GM13976 (cell line): ENCODE results near the gene MS4A14.

Source experiments
- DNase-seq: peaks from one replicate; pipeline ENCODE4 v3.0.0; 2012; ENCODE audit warnings: low spot score
- in situ Hi-C: fragments of 300-500 bp; cut with MboI; formaldehyde crosslinking; loops from one replicate; pipeline ENCODE4 v1.12.0; 2022; ENCODE audit warnings: low sequenced_read_pairs, mixed read lengths, inconsistent platforms; ENCODE audit not compliant: unreplicated experiment
- TF ChIP-seq, protein P1 (sequence below): IDR thresholded peaks from 2 replicates; pipeline ENCODE4 v1.5.1; 2012; ENCODE audit warnings: borderline replicate concordance, mild to moderate bottlenecking; ENCODE audit not compliant: insufficient read depth; ENCODE audit errors: extremely low read depth, missing control alignments, control extremely low read depth

Gene MS4A14

DNA sequence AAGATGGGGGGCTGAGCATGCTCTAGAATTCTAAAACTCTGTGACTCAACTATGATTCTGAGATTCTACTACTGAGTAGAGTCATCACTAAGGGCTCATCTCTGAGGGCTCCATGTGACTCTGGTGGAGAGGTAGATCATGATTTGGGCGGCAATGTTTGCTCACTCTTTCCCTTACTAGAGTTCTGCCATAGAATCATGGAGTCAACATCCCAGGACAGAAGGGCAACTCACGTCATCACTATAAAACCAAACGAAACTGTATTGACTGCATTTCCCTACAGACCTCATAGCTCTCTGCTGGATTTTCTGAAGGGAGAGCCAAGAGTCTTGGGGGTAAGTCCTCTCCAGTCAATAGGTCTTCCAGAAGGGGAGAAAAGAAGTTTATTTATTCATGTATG, at the start of gene MS4A14:
Gene MS4A14 (plus strand): TSS at position 78 of the 400 bp plus-strand sequence. CDS start 120 bp downstream, at position 198.
- in situ Hi-C loops, result loop anchor here (10.0 kb wide), 1 partner anchor 58 kb away; the partner anchor contains the start of gene MS4A1

DNA sequence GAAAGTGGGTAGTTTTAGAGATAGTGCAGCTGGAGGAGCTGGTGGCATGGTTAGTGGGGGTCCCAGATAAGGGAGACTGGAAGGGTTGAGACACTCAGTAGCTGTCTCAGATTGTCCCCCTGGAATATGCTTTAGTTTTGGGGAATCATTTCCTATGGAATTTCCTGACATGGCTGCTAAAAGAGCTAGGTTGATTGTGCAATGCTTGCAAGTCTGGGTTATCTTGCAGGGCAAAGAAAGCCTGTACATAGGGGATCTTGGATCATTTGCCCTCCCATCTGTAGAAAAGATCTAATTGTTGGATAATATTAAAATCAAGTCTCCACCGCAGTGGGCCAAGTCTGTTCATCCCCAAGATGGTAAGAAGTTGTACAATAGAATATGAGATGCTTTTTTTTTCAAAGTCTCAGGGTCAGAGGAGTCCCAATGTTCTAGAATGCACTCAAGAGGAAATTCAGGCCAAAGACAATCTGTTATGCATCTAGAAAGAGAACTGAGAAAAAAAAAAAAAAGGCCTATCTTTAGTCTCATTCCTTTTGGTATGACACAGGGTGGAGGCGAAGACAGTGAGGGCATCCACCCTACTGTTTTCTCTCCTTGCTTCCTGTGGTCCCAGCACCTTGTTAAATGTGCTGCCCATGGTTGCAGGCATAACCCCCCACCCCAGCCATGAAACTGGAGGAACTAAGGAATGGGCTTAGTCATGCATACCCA, 49.0 kb upstream of the MS4A14 start:
- in situ Hi-C loops, result loop anchor here (10.0 kb wide), 1 partner anchor 72 kb away; no protein-coding TSS in a partner anchor
- TF ChIP-seq, protein P1, sequence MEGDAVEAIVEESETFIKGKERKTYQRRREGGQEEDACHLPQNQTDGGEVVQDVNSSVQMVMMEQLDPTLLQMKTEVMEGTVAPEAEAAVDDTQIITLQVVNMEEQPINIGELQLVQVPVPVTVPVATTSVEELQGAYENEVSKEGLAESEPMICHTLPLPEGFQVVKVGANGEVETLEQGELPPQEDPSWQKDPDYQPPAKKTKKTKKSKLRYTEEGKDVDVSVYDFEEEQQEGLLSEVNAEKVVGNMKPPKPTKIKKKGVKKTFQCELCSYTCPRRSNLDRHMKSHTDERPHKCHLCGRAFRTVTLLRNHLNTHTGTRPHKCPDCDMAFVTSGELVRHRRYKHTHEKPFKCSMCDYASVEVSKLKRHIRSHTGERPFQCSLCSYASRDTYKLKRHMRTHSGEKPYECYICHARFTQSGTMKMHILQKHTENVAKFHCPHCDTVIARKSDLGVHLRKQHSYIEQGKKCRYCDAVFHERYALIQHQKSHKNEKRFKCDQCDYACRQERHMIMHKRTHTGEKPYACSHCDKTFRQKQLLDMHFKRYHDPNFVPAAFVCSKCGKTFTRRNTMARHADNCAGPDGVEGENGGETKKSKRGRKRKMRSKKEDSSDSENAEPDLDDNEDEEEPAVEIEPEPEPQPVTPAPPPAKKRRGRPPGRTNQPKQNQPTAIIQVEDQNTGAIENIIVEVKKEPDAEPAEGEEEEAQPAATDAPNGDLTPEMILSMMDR, result no peak
- DNase-seq, result no peak

More for the DNA sequence above, at the start of gene MS4A14:
- TF ChIP-seq, protein P1, result no peak
- DNase-seq, result no peak

- in situ Hi-C loops, result loop anchor here (10.0 kb wide), 1 partner anchor 73 kb away; no protein-coding TSS in a partner anchor
Measured at GRCh38 chr11:60348116-60348515, 48.1 kb upstream of the MS4A14 start.

DNA sequence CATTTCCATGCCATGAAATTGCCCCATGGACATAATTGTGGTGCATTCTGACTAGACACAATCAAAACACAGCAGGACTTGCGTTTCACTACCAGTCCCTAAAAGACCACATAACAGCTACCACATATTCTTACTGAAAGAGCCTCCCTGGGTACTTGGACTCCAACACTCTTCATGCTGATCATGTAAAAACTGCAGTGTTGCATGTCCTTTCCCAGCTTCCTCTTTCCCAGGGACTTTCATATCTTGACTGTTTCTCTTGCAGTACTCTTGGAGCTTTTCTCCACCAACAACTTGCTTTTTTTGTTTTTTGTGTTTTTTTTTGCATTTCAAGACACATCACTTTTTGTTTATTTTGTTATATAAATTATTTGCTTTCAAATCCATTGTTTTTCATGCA, 46.3 kb upstream of the MS4A14 start:
- no peak for DNase-seq
- TF ChIP-seq, protein P1, result no peak
- in situ Hi-C loops, result loop anchor here (10.0 kb wide), 1 partner anchor 75 kb away; no protein-coding TSS in a partner anchor

More at GRCh38 chr11:60348116-60348515, 48.1 kb upstream of the MS4A14 start:
- TF ChIP-seq, protein P1, result peak; percentile 21
- DNase-seq, result no peak

DNA sequence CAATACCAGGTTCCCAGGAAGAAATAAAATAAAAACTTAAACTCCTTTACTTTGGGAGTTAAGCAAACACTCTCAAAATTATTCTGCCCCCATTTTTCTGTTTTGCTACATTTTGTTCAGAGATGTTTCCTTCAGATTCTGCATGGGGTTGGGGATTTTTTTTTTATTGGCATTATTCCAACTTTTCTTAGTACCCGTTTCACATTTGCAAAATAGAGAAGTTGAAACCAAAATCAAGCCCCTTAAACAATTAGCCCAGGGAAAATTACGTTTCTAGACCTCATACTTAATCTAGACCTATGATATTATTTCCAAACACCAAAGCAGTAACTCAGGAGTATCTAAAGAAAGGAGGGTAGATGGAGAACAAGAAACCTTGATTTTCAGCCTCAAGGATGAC, 38.5 kb upstream of the MS4A14 start:
- TF ChIP-seq, protein P1, result no peak
- in situ Hi-C loops, result no loop called here
- DNase-seq, result no peak

DNA sequence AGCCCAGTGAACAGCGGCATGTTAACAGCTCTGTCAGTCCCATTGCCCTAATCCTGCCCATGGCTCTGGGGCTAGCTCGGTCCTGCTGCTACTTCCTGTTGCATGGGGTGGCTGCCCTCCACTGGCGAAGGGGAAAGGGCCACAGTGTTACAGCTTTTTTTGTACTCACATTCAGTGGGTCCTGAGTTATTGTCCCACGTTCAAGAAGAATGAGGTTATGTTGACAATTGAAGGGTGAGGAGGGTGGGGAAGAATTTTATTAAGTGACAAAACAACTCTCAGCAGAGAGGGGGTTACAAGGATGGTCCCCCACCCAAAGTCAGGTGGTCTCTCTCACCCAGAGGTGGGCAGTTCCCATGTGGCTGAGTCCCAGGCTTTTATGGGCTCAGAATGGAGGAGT, 35.6 kb upstream of the MS4A14 start:
- TF ChIP-seq, protein P1, result no peak
- DNase-seq, result no peak
- in situ Hi-C loops, result loop anchor here (10.0 kb wide), 2 partner anchors 124 to 254 kb away; no protein-coding TSS in a partner anchor

DNA sequence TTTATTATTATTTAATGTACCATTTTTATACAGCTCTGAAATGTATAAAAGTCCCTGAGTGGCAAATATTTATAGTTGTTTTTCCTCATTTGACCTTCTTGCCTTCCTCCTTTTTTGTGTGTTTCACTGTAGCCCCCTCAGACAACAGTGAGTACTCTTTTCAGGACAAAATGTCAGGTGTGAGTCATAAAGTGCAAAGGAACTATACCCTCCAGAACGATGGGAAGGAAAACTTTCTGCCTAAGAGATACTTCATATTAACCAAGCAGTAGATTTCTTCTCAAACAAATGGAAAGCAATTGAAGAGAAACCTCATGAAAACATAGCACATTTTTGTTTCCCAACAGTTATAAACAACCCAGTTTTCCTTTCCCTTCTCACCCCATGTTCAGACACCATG, 34.0 kb upstream of the MS4A14 start:
- no peak for DNase-seq
- in situ Hi-C loops, result loop anchor here (10.0 kb wide), 2 partner anchors 123 to 253 kb away; no protein-coding TSS in a partner anchor
- TF ChIP-seq, protein P1, result no peak
